Activated CD4-positive, alpha-beta T cell treated with anti-CD3 and anti-CD28 coated beads, Interleukin-2, amount 50 U/mL, for 48 hours (primary cell): ENCODE results near the gene GPR31.

Experiments
- DNase-seq, 2 experiments: peaks; one replicate each; pipeline ENCODE4 v3.0.0-alpha.2; 2020

The GPR31 gene

GRCh38 chr6:167116109-167116837, 41.5 kb downstream of the GPR31 start:
- no peak for DNase-seq

- no peak for DNase-seq
These were observed 42.7 kb downstream of the GPR31 start for GRCh38 chr6:167115054-167115453.

GRCh38 chr6:167113935-167114910, 43.6 kb downstream of the GPR31 start:
- peak; percentile 76 to 84 for DNase-seq

GRCh38 chr6:167113047-167113754, 44.6 kb downstream of the GPR31 start:
- DNase-seq: no peak

GRCh38 chr6:167112421-167112820, 45.4 kb downstream of the GPR31 start:
- DNase-seq: no peak

- no peak for DNase-seq
These were observed 46.2 kb downstream of the GPR31 start for GRCh38 chr6:167111597-167111996.

GRCh38 chr6:167109651-167110050, 48.1 kb downstream of the GPR31 start:
- DNase-seq: no peak

GRCh38 chr6:167108278-167108677, 49.5 kb downstream of the GPR31 start:
- DNase-seq: no peak

GRCh38 chr6:167107787-167108186, 50.0 kb downstream of the GPR31 start:
- no peak for DNase-seq

- DNase-seq: no peak
These were observed 51.4 kb downstream of the GPR31 start for GRCh38 chr6:167106406-167106805.
